HepG2 (cell line): ENCODE results near the gene DNAJB11. TPM values are rescaled to one million over a fixed set of nuclear protein-coding genes. Genes with fewer than 3 reads are reported as not detected.

Experiments used
- ASH2L ChIP-seq: fragments of 300-600, 200-600 bp; sonication (generic); IDR thresholded peaks from 2 replicates; pipeline ENCODE4 v1.7.0; 2017; ENCODE audit warnings: low read depth, mild to moderate bottlenecking, moderate library complexity, mixed read lengths, low read length; ENCODE audit not compliant: insufficient read length
- CCDC6 ChIP-seq: sonication (generic); formaldehyde crosslinking; IDR thresholded peaks from 2 replicates; pipeline ENCODE4 v1.8.1; 2022; ENCODE audit warnings: mild to moderate bottlenecking, missing genetic modification reagents, moderate library complexity
- ESRRA ChIP-seq: sonication (generic); formaldehyde crosslinking; IDR thresholded peaks from 2 replicates; pipeline ENCODE4 v1.5.1; 2020; ENCODE audit warnings: mild to moderate bottlenecking, low read depth, missing genetic modification reagents
- ETV5 ChIP-seq: IDR thresholded peaks from 2 replicates; pipeline ENCODE4 v1.6.1; 2018; ENCODE audit warnings: missing biosample characterization, missing genetic modification reagents, inconsistent platforms, borderline replicate concordance
- FOSL1 ChIP-seq: sonication (generic); formaldehyde crosslinking; IDR thresholded peaks from 2 replicates; pipeline ENCODE4 v1.9.0; 2021; ENCODE audit warnings: missing genetic modification reagents, borderline replicate concordance
- KDM2A ChIP-seq: sonication (generic); formaldehyde crosslinking; IDR thresholded peaks from 2 replicates; pipeline ENCODE4 v1.4.0; 2020; ENCODE audit warnings: low read depth, missing genetic modification reagents, borderline replicate concordance
- KMT2A ChIP-seq: sonication (generic); formaldehyde crosslinking; IDR thresholded peaks from 2 replicates; pipeline ENCODE4 v1.4.0; 2020; ENCODE audit warnings: missing genetic modification reagents
- KMT2B ChIP-seq: IDR thresholded peaks from 2 replicates; pipeline ENCODE4 v1.6.1; 2016; ENCODE audit warnings: missing genetic modification reagents, missing compliant biosample characterization
- MAF1 ChIP-seq: sonication (generic); formaldehyde crosslinking; IDR thresholded peaks from 2 replicates; pipeline ENCODE4 v1.5.0; 2020; ENCODE audit warnings: missing genetic modification reagents, borderline replicate concordance
- MBNL3 ChIP-seq: fragments of 250-450 bp; sonication (Bioruptor Pico); conservative IDR thresholded peaks from 2 replicates; pipeline ENCODE4 v1.8.0; 2022; ENCODE audit warnings: mild to moderate bottlenecking, inconsistent platforms
- NR2F6 ChIP-seq, 2 experiments: IDR thresholded peaks; 2 replicates each; pipeline ENCODE4 v1.6.1; 2016; ENCODE audit warnings: antibody characterized with exemption in 1 of 2, mild to moderate bottlenecking in 1 of 2
- TFDP2 ChIP-seq: sonication (generic); formaldehyde crosslinking; IDR thresholded peaks from 2 replicates; pipeline ENCODE4 v1.4.0; 2020; ENCODE audit warnings: missing genetic modification reagents
- WIZ ChIP-seq: sonication (generic); formaldehyde crosslinking; IDR thresholded peaks from 2 replicates; pipeline ENCODE4 v1.5.1; 2020; ENCODE audit warnings: mild to moderate bottlenecking, missing genetic modification reagents
- ZNF225 ChIP-seq: sonication (generic); formaldehyde crosslinking; IDR thresholded peaks from 2 replicates; pipeline ENCODE4 v1.4.0; 2020; ENCODE audit warnings: mild to moderate bottlenecking, missing genetic modification reagents
- ZNF441 ChIP-seq: sonication (generic); formaldehyde crosslinking; IDR thresholded peaks from 2 replicates; pipeline ENCODE4 v1.7.0; 2021; ENCODE audit warnings: missing genetic modification reagents, borderline replicate concordance
- ZNF556 ChIP-seq: sonication (generic); formaldehyde crosslinking; IDR thresholded peaks from 2 replicates; pipeline ENCODE4 v1.4.0; 2020; ENCODE audit warnings: mild to moderate bottlenecking, missing genetic modification reagents, borderline replicate concordance
- ZNF558 ChIP-seq: sonication (generic); formaldehyde crosslinking; IDR thresholded peaks from 2 replicates; pipeline ENCODE4 v1.9.0; 2022; ENCODE audit warnings: mild to moderate bottlenecking, missing genetic modification reagents, borderline replicate concordance
- ZNF580 ChIP-seq: IDR thresholded peaks from 2 replicates; pipeline ENCODE4 v1.6.1; 2016; ENCODE audit warnings: low read depth, borderline replicate concordance
- ZNF670 ChIP-seq: sonication (generic); formaldehyde crosslinking; IDR thresholded peaks from 2 replicates; pipeline ENCODE4 v1.8.0; 2022; ENCODE audit warnings: mild to moderate bottlenecking, missing genetic modification reagents, borderline replicate concordance
- ZNF709 ChIP-seq: sonication (generic); formaldehyde crosslinking; IDR thresholded peaks from 2 replicates; pipeline ENCODE4 v1.5.0; 2020; ENCODE audit warnings: mild to moderate bottlenecking, missing genetic modification reagents
- ZNF775 ChIP-seq: sonication (generic); formaldehyde crosslinking; IDR thresholded peaks from 2 replicates; pipeline ENCODE4 v1.4.0; 2020; ENCODE audit warnings: missing genetic modification reagents, mild to moderate bottlenecking, moderate library complexity, borderline replicate concordance
- ZNF776 ChIP-seq: sonication (generic); formaldehyde crosslinking; IDR thresholded peaks from 2 replicates; pipeline ENCODE4 v1.4.0; 2020; ENCODE audit warnings: mild to moderate bottlenecking, missing genetic modification reagents
- ZNF816 ChIP-seq: sonication (generic); formaldehyde crosslinking; IDR thresholded peaks from 2 replicates; pipeline ENCODE4 v1.8.0; 2022; ENCODE audit warnings: missing genetic modification reagents, mild to moderate bottlenecking, borderline replicate concordance
- ZSCAN5A ChIP-seq: sonication (generic); formaldehyde crosslinking; IDR thresholded peaks from 2 replicates; pipeline ENCODE4 v1.8.0; 2022; ENCODE audit warnings: mild to moderate bottlenecking, missing genetic modification reagents, borderline replicate concordance
- polyA plus RNA-seq, 8 experiments: library from polyadenylated mRNA; depleted of rRNA in 3 of 8; stranded (reverse) in 7 of 8; unstranded in 1 of 8; fragments of >200 nt; fragmentation: Illumina TruSeq in 4 of 8; extraction: Trizol in 4 of 8; gene quantifications; 2 replicates each; pipeline versions ENCODE4 v1.2.1 to v1.2.3, GENCODE V29; 2011 to 2016; ENCODE audit warnings: low read depth in 4 of 8, missing spikeins in 1 of 8, mixed read lengths in 1 of 8; ENCODE audit not compliant: insufficient read depth in 1 of 8
- total RNA-seq, 5 experiments: library from RNA; depleted of rRNA; stranded (reverse); fragments of >200 nt; fragmentation: Illumina TruSeq; extraction: Trizol; gene quantifications; 2 replicates each; pipeline ENCODE4 v1.2.3, GENCODE V29; 2016; ENCODE audit warnings: low read depth in 1 of 5

The DNAJB11 gene
- total and polyA plus RNA-seq, 2 of the 13 experiments (the other 11 are each of a cell fraction or from before 2014, with no cell fraction given): 41.0 to 132 TPM

- peak; percentile 75; the same call in 1 of the 2 replicates for TF ChIP-seq MAF1 (CRISPR knock-in tag)
- TF ChIP-seq ZNF558 (CRISPR knock-in tag): peak; percentile 45; the same call in 1 of the 2 replicates
- peak; percentile 91 for TF ChIP-seq CCDC6 (CRISPR knock-in tag)
- TF ChIP-seq WIZ (CRISPR knock-in tag): no peak
- peak; percentile 35; the same call in 1 of the 2 replicates for TF ChIP-seq ETV5 (CRISPR knock-in tag)
- no peak for TF ChIP-seq FOSL1 (CRISPR knock-in tag)
- TF ChIP-seq ZNF225: no peak; the same call in 1 of the 2 replicates
- TF ChIP-seq KMT2B (CRISPR knock-in tag): peak; percentile 93
- peak; percentile 74; the same call in 1 of the 2 replicates for TF ChIP-seq ZNF441
- peak; percentile 39; the same call in 1 of the 2 replicates for TF ChIP-seq ZNF776
- peak; percentile 83 for TF ChIP-seq KMT2A (CRISPR knock-in tag)
- peak; percentile 61; the same call in 1 of the 2 replicates for TF ChIP-seq ESRRA (CRISPR knock-in tag)
- TF ChIP-seq NR2F6 (IDR thresholded peaks at IDR 0.05): peak; percentile 0; the same call in 1 of the 2 replicates
- TF ChIP-seq NR2F6 (CRISPR knock-in tag; IDR thresholded peaks at IDR 0.05): peak; percentile 61
- TF ChIP-seq KDM2A (CRISPR knock-in tag): peak; percentile 74
- peak; percentile 61 for TF ChIP-seq TFDP2
- TF ChIP-seq ASH2L: peak; percentile 91
- no peak for TF ChIP-seq ZNF670 (CRISPR knock-in tag)
- peak; percentile 73; the same call in 1 of the 2 replicates for TF ChIP-seq ZNF580 (CRISPR knock-in tag)
- TF ChIP-seq ZNF556 (CRISPR knock-in tag): peak; percentile 96
- 0 out of 2 replicates have a peak, but pooled peaks have one; percentile 58 for TF ChIP-seq ZSCAN5A (CRISPR knock-in tag)
- TF ChIP-seq ZNF816 (CRISPR knock-in tag): 0 out of 2 replicates have a peak, but pooled peaks have one; percentile 2
- peak; percentile 78; the same call in 1 of the 2 replicates for TF ChIP-seq ZNF709 (CRISPR knock-in tag)
- 0 out of 2 replicates have a peak, but pooled peaks have one; percentile 28 for TF ChIP-seq ZNF775
- no peak for TF ChIP-seq MBNL3 (CRISPR knock-in tag)
These were observed 3.2 kb upstream of the DNAJB11 start, which contains the start of gene TBCCD1 (continued) for GRCh38 chr3:186567072-186567921.
